DMS114 treated with DMSO at 0.1 percent for 48 hours (cell line): ENCODE data around the gene CD99.
"Not testable (repeated sequence)": the region's sequence is repeated elsewhere in the genome, so short reads cannot be mapped to it uniquely, and the experiment has no call there.

Source experiments
- DNase-seq: peaks from one replicate; lab custom pipeline; 2025; ENCODE audit not compliant: unreplicated experiment; lab: John Stamatoyannopoulos, UW

Gene CD99

DNA sequence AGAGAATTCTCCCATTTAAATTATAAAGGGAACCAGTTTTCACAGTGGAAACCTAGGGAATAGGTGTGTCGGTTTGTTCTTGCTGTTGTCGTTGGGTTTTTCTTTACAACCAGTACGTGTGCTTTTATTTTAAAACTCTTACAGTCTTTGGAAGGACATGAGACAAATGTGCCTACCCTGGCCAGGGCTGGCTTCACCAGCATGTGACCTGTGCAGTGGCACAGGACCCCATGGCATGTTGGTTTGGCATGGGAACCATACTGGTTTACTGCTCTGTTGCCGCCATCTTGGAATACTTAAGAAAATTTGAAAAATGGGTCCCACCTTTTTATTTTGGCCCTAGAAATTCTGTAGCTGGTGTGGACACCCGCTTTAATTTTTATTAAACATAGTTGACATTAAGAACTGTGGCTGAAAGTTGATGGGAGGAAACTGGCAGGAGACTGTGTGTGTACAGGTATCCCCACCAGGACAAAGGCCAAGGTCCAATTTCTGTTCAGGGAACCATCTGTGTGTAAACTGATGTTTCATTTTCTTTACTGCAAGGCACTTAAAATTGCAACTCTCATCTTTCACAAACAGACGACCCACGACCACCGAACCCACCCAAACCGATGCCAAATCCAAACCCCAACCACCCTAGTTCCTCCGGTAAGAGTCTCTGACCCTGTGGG, 28.8 kb downstream of the CD99 start:
- DNase-seq, result no peak

DNA sequence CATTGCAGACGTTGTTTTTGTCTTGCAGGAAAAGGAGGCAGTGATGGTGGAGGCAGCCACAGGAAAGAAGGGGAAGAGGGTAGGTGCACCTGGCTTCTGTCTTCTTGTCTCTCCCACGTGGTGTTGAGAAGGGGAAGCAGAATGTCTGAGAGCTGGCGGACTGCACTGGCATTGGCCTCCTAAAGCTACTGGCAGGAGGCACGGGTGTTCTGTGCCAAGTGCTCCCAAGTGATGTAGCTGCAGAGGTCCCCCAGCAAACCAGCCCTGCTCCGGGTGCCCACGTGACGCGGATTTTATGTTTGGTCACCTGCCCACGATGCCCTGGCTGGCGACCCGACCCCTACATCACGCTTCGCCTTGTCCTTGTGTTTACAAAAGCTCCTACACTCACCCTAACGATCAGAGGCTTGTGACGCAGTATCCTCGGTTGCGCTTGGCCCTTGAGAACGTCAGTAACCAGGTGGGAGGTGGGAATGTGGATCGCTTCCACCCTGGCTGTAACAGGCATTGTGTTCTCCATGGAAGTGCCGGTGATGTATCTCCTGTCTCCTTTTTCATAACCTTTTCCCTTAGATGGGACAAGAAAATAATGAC, 32.3 kb downstream of the CD99 start:
- DNase-seq, result no peak

DNA sequence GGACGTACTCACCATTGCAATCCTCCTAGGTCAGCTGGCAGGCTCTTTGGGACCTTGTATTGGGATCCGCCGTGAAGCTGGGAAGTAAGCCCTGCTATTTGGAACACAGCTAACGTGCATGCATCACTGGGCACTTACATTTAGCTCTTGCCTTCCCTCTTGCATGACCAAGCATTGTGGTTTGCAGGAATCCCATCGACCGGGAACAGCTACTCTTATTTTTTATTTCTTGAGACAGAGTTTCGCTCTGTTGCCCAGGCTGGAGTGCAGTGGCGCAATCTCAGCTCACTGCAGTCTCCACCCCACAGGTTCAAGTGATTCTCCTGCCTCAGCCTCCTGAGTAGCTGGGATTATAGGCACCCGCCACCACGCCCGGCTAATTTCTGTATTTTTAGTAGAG, 36.2 kb downstream of the CD99 start:
- not testable (repeated sequence) for DNase-seq

DNA sequence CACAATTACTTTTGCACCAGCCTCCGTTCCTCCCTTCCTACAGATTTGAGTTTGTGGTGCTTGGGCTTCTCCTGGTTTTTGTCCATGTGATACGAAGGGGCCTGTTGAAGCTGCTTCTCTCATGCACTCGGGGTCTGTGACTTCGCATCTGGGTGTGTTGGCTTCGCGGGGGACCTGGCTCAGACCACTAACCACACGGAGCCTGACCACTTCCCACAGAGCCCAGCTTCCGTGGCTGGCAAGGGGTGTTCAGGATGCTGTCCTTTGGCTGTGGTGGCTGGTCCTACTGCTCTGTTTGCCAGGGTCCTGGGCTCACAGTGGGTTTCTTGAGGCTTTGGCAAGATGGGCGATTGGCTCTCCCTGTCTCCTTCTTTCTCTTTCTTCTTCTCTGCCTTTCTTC, 41.0 kb downstream of the CD99 start:
- no peak for DNase-seq

DNA sequence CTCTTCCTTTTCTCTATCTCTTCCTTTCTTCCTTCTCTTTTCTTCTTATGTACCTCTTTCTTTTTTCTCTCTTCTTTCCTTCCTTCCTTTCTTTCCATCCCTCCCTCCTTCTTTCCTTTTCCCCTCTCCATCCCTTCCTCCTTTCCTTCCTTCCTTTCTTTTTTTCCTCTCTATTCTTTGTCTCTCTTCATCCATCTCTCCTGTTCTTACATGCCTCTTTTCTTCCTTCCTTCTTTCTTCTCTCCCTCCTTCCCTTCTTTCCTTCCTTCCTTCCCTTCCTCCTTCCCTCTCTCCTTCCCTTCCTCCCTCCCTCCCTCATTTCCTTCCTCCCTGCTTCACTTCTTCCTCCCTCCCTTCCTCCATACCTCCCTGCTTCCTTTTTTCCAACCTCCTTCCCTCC, 41.6 kb downstream of the CD99 start:
- DNase-seq, result no peak

DNA sequence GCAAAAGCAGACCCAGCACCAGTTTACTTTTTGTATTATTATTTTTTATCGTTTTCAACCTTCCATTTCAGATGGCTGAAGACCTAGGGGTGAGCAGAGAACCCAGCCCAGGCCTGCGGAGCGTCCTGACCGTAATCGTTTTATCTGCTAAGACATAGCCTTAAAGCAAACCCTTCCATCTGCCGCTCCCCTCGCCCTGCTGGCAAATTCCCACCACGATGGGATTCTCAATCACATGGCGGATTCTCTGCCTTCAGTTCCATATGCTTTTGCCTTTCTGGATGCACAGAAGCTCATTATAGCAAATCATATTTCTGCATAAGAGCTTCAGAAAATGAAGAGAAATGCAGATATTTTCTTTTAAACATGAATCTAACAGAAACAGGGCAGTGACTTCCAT, 42.2 kb downstream of the CD99 start:
- DNase-seq, result no peak

DNA sequence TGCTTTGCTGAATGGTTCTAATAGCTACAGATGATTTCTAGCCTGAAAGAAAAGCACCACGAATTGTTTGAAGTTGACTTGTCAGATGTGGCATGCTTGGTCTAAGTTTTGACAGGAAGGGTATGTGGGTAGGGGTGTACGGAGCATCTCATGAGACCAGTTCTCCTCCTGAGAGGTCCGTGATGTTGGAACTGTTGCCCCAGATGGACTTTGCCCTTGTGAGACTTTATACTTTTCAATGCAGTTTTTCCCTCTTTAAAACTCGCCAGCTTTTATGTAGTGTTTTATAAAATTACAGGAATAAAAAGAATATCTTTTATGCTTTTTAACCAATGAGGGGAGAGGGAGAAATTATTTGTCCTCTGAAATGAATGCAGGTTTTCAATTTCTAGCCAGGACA, 44.2 kb downstream of the CD99 start:
- DNase-seq, result no peak

DNA sequence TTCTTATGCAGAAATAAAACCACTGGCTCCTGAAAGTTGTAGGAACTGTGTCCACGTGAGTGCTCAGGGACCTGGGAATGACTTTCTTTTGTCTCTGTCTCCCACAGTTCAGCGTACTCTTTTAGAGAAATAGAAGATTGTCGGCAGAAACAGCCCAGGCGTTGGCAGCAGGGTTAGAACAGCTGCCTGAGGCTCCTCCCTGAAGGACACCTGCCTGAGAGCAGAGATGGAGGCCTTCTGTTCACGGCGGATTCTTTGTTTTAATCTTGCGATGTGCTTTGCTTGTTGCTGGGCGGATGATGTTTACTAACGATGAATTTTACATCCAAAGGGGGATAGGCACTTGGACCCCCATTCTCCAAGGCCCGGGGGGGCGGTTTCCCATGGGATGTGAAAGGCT, 49.6 kb downstream of the CD99 start:
- no peak for DNase-seq

DNA sequence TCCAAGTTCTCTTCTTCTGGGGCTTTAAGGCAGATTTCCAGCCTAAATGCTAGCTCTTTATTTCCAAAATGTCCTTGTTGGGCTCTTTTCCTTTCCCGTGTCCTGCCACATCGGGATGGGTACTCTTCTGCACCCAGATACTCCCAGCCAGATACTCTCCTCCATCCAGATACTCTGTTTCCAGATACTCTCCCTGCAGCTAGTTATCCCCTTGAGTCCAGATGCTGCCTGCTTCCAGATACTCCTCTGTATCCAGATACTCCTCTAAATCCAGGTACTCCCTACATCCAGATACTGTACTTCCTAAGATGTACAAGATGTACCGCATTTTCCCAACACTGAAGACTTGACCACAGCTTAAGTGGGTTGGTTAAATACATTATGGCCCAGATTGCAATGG, 50.3 kb downstream of the CD99 start:
- DNase-seq, result no peak

DNA sequence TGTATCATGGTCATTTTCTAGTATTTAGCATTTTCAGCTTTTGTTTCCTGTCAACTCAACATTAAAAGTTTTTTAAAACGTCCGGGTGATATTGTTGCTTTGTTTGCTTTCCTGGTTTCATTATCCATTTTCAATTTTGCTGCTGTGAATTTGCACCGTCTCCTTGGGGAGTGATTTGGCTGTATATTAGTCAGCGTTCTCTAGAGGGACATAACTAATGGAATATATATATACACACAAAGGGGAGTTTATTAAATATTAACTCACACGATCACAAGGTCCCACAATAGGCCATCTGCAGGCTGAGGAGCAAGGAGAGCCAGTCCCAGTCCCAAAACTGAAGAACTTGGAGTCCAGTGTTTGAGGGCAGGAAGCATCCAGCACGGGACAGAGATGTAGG, 55.2 kb downstream of the CD99 start:
- DNase-seq, result not testable (repeated sequence)

DNA sequence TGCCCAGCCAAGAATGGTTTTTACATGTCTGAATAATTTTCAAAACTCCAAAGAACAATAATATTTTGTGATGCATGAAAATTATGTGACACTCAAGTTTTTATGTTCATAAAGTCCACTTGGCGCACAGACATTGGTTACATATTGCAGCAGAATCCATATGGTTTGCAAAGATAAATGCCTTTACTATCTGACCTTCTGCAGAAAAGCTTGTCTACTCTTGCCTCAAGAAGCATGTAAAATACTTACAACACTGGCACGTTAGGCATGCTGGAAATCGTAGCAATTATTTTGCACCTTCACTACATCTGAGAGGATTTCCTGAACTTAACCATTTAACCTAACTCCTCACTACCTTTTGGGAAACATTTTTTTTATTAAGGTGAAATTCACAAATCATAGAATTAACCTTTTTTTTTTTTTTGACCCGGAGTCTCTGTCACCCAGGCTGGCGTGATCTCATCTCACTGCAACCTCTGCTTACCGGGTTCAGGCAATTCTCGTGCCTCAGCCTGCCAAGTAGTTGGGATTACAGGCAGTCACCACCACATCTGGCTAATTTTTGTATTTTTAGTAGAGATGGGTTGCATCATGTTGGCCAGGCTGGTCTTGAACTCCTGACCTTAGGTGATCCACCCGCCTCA, 57.2 kb downstream of the CD99 start:
- DNase-seq, result no peak

DNA sequence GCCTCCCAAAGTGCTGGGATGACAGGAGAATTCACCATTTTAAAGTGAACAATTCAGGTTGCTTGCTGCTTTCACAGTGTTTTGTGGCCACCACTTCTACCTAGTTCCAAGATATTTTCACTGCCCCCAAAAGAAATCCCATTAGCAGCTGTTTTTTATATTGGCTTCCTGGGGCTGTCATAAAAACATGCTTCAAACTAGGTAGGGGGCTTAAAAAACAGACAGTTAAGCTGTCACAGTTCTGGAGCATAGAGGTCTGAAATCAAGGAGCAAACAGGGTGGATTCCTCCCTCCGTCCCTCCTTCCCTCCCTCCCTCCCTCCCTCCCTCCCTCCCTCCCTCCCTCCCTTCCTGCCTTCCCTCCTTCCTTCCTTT, 57.7 kb downstream of the CD99 start:
- DNase-seq, result no peak

DNA sequence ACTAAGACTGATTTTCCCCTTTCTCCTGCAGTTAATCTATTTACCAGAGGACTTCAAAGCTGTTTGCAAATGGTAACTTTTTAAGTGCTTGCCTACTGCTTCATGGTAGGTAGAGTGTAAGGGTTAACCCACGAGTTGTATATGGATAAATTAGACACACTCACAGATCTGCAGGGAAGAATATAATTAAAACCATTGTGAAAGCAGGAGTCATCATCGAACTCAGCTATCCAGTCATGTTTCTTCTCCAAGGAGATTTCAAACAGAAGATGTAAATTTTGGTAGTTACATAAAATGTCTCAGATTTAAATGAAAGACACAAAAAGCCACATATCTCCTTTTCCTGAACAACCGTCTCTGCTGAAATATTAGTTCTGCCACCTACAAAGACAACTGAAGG, 60.2 kb downstream of the CD99 start:
- no peak for DNase-seq

DNA sequence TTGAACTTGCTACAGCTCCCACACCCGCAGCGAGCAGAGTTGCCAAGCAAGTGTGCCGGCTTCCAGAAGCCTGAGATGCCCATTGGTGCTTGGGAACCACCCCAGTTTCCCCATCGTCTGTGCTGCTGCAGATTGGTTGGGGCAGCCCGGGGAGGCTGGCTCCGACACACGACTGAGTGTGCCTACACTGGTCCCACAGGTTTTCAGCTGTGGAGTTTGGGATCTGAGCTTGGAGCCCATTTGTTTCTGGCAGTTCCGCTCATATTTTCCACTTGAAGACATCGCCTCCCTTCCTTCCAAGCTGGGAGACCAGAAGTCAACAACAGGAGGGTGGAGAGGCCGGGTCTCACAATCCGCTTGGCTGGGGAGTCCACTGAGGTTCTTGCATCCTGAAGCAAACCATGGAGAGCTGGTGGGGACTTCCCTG, 60.8 kb downstream of the CD99 start, which contains the start of gene XG:
XG (plus strand) TSS at position 167 of the 427 bp plus-strand sequence; CDS start at position 402, 235 bp downstream.
- DNase-seq, result not testable (repeated sequence)

DNA sequence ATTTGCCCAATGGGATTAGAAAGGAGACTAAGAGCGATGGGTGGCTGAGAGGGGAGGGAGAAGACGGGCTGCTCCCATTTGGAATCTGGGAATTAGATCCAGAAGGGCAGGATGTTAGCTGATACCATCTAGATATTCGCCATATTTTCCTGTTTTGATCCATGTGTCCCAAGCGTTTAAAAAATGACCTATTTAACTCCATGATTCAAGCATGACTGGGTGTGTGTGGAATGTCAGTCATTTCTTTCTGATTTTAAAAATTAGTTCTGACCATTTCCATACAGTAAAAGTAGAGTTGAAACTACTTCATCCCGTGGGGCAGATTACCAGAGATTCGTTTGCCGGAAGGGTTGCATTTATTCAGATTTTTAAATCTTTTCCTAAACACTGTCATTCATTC, 61.3 kb downstream of the CD99 start:
- DNase-seq, result not testable (repeated sequence)

DNA sequence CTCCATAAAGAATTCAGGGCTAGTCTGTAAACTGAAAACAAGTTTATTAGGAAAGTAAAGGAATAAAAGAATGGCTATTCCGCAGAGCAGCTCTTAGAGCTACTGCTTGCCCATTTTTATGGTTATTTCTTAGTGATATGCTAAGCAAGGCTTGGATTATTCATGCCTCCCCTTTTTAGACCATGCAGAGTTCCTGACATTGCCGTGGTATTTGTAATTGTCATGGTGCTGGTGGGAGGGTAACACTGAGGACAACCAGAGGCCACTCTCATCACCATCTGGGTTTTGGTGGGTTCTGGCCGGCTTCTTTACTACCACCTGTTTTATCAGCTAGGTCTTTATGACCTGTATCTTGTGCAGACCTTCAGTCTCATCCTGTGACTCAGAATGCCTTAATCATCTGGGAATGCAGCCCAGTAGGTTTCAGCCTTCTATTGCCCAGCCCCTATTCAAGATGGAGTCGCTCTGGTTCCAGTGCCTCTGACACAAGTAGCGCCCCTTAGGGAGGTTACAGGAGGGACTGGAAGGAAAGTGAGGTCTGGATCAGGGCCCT, 64.1 kb downstream of the CD99 start:
- not testable (repeated sequence) for DNase-seq

DNA sequence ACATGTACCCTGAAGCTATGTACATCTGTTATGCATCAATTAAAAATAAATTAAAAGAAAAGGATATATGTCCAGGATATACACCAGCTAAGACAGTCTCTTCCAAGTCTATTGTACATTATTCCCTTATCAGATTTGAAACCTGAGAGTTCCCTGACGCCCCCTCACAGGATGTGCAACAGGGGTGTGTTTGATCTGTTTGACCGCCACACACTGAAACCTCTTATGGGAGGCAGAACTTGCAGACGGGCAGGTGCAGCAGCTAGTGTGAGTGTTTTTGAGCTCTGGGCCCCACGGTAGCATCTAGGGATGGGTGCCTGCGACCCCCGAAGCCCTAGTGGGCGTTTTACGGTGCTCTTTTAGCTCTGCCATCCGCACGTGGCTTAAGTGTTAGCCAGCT, 65.5 kb downstream of the CD99 start:
- DNase-seq, result no peak

DNA sequence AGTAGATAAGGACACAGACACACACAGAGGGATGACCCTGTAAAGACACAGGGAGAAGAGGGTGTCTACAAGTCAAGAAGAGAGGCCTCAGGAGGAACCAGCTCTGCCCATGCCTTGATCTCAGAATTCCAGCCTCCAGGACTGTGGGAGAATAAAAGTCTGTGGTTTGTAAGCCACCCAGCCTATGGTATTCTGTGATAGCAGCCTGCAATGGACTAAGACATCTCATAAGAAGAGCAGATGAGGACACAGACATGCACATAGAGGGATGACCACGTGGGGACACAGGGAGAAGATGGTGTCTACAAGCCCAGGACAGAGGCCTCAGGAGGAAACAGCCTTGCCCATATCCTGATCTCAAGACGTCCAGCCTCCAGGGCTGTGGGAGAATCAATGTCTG, 70.2 kb downstream of the CD99 start:
- DNase-seq, result no peak

DNA sequence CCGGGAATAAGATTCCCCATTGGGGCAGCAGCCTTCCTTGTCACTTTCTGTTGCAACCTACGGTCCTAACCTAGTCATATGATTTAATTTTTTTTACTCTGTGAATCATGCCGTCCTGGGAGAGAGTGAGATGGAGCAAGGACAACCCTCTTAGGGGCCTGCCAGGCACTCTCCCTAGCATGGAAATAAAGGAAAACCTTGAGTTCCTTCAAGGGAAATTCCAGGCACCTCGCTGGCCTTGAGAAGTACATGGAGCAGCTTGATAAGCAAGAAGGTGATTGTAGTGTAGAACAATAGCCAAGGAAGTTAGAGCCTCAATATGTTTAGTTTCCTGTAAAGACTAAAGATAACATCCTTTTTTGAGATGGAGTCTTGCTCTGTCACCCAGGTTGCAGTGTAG, 71.6 kb downstream of the CD99 start:
- not testable (repeated sequence) for DNase-seq

DNA sequence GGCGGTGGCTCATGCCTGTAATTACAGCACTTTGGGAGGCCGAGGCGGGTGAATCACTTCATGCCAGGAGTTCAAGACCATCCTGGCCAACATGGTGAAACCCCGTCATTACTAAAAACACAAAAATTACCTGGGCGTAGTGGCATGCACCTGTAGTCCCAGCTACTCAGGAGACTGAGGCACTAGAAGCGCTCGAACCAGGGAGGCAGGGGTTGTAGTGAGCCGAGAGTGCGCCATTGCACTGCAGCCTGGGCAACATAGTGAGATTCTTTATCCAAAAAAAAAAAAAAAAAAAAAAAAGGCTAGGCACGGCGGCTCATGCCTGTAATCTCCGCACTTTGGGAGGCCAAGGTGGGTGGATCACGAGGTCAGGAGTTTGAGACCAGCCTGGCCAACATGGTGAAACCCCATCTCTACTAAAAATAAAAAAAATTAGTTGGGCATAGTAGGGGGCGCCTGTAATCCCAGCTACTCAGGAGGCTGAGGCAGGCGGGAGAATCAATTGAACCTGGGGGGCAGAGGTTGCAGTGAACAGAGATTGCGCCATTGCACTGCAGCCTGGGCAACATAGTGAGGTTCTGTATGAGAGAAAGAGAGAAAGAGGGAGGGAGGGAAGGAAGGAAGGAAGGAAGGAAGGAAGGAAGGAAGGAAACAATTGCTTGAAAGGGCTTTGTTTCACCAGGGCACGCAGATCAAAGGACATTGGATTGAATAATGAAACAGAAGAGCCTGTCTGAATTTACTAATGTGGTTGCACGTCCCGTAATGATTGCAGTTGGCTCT, 73.9 kb downstream of the CD99 start:
- not testable (repeated sequence) for DNase-seq

DNA sequence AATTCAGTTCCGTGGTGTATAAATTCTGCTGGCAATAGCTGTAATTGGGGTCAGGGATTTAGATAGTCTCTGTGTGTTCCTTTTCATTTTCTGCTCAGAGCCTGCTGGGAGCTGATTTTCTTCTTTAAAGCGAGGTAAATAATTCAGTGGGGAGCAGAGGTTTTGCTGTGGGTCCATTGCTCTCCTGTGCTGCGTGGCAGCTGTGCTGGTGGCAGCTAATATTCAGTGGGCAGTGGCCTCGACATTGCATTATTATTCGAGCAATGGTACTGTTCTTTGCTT, 74.4 kb downstream of the CD99 start:
- DNase-seq, result no peak

DNA sequence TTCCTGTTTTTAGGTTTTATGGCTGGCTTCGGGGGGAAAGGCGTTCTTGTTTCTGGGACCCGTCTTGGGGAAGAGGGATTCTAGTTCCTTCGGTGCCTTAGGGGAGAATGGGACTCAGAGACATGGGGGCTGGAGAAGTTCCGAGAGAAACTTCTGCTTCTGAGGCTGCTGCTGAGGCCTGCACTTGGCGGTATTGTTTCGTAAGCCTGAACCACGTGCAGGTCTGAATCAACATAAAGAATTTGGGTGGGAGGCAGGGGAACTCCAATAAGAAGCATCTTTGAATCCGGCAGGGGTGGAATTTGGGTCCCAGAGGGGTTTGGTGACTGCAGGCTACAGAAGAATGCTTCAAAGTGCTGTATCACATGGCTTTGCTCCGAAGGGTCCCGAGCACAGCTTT, 75.8 kb downstream of the CD99 start:
- no peak for DNase-seq
